ENCODE results near the gene AP1S3.

Gene AP1S3

DNA sequence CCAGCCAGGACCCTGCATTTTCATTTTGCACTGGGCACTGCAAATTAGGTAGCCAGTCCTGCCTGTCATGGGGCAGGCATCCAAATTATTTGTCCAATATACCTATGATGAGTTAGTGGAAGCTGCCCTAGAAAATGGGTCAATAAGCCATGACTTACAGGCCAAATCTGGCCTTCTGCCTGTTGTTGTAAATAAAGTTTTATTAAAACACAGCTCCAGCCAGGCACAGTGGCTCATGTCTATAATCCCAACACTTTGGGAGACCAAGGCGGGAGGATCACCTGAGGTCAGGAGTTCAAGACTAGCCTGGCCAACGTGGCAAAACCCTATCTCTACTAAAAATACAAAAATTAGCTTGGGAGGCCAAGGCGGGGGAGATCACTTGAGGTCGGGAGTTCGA lies 8.3 kb downstream of the AP1S3 start:
- no peak for TF ChIP-seq ZFP30 (CRISPR knock-in tag; IDR thresholded peaks at IDR 0.05)
- no peak for TF ChIP-seq PPARA (CRISPR knock-in tag; IDR thresholded peaks at IDR 0.05; ENCODE audit: borderline replicate concordance)
- TF ChIP-seq, protein P1, sequence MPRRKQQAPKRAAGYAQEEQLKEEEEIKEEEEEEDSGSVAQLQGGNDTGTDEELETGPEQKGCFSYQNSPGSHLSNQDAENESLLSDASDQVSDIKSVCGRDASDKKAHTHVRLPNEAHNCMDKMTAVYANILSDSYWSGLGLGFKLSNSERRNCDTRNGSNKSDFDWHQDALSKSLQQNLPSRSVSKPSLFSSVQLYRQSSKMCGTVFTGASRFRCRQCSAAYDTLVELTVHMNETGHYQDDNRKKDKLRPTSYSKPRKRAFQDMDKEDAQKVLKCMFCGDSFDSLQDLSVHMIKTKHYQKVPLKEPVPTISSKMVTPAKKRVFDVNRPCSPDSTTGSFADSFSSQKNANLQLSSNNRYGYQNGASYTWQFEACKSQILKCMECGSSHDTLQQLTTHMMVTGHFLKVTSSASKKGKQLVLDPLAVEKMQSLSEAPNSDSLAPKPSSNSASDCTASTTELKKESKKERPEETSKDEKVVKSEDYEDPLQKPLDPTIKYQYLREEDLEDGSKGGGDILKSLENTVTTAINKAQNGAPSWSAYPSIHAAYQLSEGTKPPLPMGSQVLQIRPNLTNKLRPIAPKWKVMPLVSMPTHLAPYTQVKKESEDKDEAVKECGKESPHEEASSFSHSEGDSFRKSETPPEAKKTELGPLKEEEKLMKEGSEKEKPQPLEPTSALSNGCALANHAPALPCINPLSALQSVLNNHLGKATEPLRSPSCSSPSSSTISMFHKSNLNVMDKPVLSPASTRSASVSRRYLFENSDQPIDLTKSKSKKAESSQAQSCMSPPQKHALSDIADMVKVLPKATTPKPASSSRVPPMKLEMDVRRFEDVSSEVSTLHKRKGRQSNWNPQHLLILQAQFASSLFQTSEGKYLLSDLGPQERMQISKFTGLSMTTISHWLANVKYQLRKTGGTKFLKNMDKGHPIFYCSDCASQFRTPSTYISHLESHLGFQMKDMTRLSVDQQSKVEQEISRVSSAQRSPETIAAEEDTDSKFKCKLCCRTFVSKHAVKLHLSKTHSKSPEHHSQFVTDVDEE (CRISPR knock-in tag; IDR thresholded peaks at IDR 0.05), result no peak
- no peak for TF ChIP-seq OSR1 (CRISPR knock-in tag; IDR thresholded peaks at IDR 0.05)
- no peak for TF ChIP-seq ZC3H10 (CRISPR knock-in tag; IDR thresholded peaks at IDR 0.05)
- TF ChIP-seq BACH2 (CRISPR knock-in tag; IDR thresholded peaks at IDR 0.05; ENCODE audit: borderline replicate concordance), result no peak
- no peak for TF ChIP-seq RARB (CRISPR knock-in tag; IDR thresholded peaks at IDR 0.05)
- TF ChIP-seq, protein P2, sequence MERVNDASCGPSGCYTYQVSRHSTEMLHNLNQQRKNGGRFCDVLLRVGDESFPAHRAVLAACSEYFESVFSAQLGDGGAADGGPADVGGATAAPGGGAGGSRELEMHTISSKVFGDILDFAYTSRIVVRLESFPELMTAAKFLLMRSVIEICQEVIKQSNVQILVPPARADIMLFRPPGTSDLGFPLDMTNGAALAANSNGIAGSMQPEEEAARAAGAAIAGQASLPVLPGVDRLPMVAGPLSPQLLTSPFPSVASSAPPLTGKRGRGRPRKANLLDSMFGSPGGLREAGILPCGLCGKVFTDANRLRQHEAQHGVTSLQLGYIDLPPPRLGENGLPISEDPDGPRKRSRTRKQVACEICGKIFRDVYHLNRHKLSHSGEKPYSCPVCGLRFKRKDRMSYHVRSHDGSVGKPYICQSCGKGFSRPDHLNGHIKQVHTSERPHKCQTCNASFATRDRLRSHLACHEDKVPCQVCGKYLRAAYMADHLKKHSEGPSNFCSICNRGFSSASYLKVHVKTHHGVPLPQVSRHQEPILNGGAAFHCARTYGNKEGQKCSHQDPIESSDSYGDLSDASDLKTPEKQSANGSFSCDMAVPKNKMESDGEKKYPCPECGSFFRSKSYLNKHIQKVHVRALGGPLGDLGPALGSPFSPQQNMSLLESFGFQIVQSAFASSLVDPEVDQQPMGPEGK (CRISPR knock-in tag; IDR thresholded peaks at IDR 0.05; ENCODE audit: borderline replicate concordance), result no peak
- TF ChIP-seq TCF4 (CRISPR knock-in tag; IDR thresholded peaks at IDR 0.05; ENCODE audit: borderline replicate concordance), result no peak
- TF ChIP-seq, protein P3, sequence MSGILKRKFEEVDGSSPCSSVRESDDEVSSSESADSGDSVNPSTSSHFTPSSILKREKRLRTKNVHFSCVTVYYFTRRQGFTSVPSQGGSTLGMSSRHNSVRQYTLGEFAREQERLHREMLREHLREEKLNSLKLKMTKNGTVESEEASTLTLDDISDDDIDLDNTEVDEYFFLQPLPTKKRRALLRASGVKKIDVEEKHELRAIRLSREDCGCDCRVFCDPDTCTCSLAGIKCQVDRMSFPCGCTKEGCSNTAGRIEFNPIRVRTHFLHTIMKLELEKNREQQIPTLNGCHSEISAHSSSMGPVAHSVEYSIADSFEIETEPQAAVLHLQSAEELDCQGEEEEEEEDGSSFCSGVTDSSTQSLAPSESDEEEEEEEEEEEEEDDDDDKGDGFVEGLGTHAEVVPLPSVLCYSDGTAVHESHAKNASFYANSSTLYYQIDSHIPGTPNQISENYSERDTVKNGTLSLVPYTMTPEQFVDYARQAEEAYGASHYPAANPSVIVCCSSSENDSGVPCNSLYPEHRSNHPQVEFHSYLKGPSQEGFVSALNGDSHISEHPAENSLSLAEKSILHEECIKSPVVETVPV (CRISPR knock-in tag; IDR thresholded peaks at IDR 0.05), result no peak
- no peak for TF ChIP-seq CSDC2 (CRISPR knock-in tag; IDR thresholded peaks at IDR 0.05)
- ATAC-seq, result no peak

DNA sequence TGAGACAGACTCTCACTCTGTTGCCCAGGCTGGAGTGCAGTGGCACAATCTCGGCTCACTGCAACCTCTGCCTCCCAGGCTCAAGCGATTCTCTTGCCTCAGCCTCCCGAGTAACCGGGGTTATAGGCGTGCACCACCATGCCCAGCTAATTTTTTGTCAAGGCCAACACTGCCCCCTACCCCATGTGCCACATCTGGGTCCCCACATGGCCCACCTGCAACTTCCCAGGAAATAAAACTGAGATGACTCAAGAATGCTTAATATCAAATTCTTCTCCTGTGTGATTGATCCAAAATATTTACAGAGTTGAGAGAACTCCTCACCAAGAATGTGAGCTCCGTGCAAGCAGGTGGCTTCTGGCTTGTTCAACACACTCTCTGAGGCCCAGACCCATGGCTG lies 9.1 kb downstream of the AP1S3 start:
- no peak for ATAC-seq
- no peak for TF ChIP-seq ZNF8 (CRISPR knock-in tag; IDR thresholded peaks at IDR 0.05)

DNA sequence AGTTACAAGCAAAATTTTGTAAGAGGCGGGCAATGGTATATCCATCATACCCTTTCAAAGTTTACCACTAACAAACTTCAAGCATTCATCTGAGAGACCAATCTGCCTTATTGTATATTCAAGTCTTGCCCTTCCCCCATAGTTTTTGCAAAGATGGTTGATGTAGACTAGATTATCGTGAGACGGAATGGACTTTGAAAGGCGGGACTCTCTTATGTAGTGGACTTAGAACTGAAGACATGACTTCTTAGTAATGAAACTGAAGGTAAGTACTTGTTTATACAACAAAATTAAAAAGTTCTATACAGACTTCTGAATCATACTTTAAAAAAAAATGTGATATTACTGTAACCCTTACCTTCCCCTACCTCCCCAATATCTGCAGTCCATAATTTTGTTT lies 10.4 kb downstream of the AP1S3 start:
- ATAC-seq, result no peak
- TF ChIP-seq, protein P4, sequence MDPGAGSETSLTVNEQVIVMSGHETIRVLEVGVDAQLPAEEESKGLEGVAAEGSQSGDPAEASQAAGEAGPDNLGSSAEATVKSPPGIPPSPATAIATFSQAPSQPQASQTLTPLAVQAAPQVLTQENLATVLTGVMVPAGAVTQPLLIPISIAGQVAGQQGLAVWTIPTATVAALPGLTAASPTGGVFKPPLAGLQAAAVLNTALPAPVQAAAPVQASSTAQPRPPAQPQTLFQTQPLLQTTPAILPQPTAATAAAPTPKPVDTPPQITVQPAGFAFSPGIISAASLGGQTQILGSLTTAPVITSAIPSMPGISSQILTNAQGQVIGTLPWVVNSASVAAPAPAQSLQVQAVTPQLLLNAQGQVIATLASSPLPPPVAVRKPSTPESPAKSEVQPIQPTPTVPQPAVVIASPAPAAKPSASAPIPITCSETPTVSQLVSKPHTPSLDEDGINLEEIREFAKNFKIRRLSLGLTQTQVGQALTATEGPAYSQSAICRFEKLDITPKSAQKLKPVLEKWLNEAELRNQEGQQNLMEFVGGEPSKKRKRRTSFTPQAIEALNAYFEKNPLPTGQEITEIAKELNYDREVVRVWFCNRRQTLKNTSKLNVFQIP (CRISPR knock-in tag; IDR thresholded peaks at IDR 0.05; ENCODE audit: borderline replicate concordance, low read depth), result no peak
- TF ChIP-seq ISL1 (CRISPR knock-in tag; IDR thresholded peaks at IDR 0.05) (no peak), TOX (CRISPR knock-in tag; IDR thresholded peaks at IDR 0.05; ENCODE audit: borderline replicate concordance) (no peak)

DNA sequence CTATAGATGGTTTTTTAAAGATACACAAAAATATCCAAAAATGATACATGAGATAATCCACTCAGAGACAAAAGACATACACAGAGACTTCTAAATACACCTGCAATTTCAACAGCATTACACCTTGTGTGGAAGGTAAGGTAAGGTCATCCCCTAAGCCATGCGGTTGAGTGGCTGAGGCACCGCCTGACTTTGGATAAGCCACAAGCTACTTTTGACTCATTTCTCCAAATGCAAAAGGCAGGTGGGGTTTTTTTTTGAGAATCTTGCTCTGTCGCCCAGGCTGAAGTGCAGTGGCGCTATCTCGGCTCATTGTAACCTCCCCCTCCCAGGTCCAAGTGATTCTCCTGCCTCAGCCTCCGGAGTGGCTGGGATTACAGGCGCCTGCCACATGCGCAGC lies 13.1 kb downstream of the AP1S3 start:
- TF ChIP-seq, protein P3 (CRISPR knock-in tag; IDR thresholded peaks at IDR 0.05), result no peak
- TF ChIP-seq PPARA (CRISPR knock-in tag; IDR thresholded peaks at IDR 0.05; ENCODE audit: borderline replicate concordance), result no peak

DNA sequence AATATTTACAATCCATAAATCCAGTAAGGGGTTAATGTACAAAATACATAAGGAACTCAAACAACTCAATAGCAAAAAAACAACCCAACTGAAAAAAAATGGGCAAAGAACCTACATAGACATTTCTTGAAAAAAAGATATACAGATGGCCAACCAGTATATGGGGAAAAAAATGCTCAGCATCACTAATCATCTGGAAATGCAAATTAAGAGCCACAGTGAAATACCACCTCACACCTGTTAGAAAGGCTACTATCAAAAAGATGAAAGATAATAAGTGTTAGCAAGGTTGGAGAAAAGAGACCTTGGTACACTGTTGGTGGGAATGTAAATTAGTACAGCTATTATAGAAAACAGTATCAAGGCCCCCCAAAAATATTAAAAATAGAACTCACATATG lies 14.6 kb downstream of the AP1S3 start:
- ATAC-seq, result no peak
- TF ChIP-seq ESRRG (CRISPR knock-in tag; IDR thresholded peaks at IDR 0.05) (no peak), ARNTL (CRISPR knock-in tag; IDR thresholded peaks at IDR 0.05; ENCODE audit: borderline replicate concordance, low read depth) (no peak), ZFP30 (CRISPR knock-in tag; IDR thresholded peaks at IDR 0.05) (no peak), ISL1 (CRISPR knock-in tag; IDR thresholded peaks at IDR 0.05) (no peak), SNAI2 (CRISPR knock-in tag; IDR thresholded peaks at IDR 0.05) (no peak), ZFP3 (CRISPR knock-in tag; IDR thresholded peaks at IDR 0.05) (no peak), BACH2 (CRISPR knock-in tag; IDR thresholded peaks at IDR 0.05; ENCODE audit: borderline replicate concordance) (no peak), OSR1 (CRISPR knock-in tag; IDR thresholded peaks at IDR 0.05) (no peak)
- TF ChIP-seq, protein P4 (CRISPR knock-in tag; IDR thresholded peaks at IDR 0.05; ENCODE audit: borderline replicate concordance, low read depth), result no peak
- TF ChIP-seq, protein P5, sequence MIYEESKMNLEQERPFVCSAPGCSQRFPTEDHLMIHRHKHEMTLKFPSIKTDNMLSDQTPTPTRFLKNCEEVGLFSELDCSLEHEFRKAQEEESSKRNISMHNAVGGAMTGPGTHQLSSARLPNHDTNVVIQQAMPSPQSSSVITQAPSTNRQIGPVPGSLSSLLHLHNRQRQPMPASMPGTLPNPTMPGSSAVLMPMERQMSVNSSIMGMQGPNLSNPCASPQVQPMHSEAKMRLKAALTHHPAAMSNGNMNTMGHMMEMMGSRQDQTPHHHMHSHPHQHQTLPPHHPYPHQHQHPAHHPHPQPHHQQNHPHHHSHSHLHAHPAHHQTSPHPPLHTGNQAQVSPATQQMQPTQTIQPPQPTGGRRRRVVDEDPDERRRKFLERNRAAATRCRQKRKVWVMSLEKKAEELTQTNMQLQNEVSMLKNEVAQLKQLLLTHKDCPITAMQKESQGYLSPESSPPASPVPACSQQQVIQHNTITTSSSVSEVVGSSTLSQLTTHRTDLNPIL (CRISPR knock-in tag; IDR thresholded peaks at IDR 0.05; ENCODE audit: low read depth), result no peak
- TF ChIP-seq, protein P2 (CRISPR knock-in tag; IDR thresholded peaks at IDR 0.05; ENCODE audit: borderline replicate concordance), result no peak

More for the DNA sequence above, 13.1 kb downstream of the AP1S3 start:
- ATAC-seq, result no peak

All from SK-N-SH treated with all-trans-retinoic acid at 6 μM for 48 hours (cell line).